HepG2 (cell line): ENCODE results near the gene REPIN1. TPM values are rescaled to one million over a fixed set of nuclear protein-coding genes. Genes with fewer than 3 reads are reported as not detected.
A peak's percentile ranks its signal among the peaks of the same experiment; 100 is the strongest.

Source experiments
- CCDC6 ChIP-seq: sonication (generic); formaldehyde crosslinking; IDR thresholded peaks from 2 replicates; pipeline ENCODE4 v1.8.1; 2022; ENCODE audit warnings: mild to moderate bottlenecking, missing genetic modification reagents, moderate library complexity
- CSRNP1 ChIP-seq: sonication (generic); formaldehyde crosslinking; IDR thresholded peaks from 2 replicates; pipeline ENCODE4 v1.8.1; 2023; ENCODE audit warnings: mild to moderate bottlenecking, missing genetic modification reagents
- DNMT1 ChIP-seq: sonication (generic); formaldehyde crosslinking; IDR thresholded peaks from 2 replicates; pipeline ENCODE4 v1.5.1; 2020; ENCODE audit warnings: mild to moderate bottlenecking, missing genetic modification reagents
- KIAA2018 ChIP-seq: sonication (generic); formaldehyde crosslinking; IDR thresholded peaks from 2 replicates; pipeline ENCODE4 v1.5.0; 2020; ENCODE audit warnings: mild to moderate bottlenecking, missing genetic modification reagents, borderline replicate concordance
- NAIF1 ChIP-seq: sonication (generic); formaldehyde crosslinking; IDR thresholded peaks from 2 replicates; pipeline ENCODE4 v1.5.0; 2020; ENCODE audit warnings: mild to moderate bottlenecking, missing genetic modification reagents, borderline replicate concordance
- NR1H2 ChIP-seq: sonication (generic); formaldehyde crosslinking; IDR thresholded peaks from 2 replicates; pipeline ENCODE4 v1.8.1; 2022; ENCODE audit warnings: low read depth, missing genetic modification reagents, borderline replicate concordance
- PHF20 ChIP-seq: sonication (generic); formaldehyde crosslinking; IDR thresholded peaks from 2 replicates; pipeline ENCODE4 v1.5.0; 2020; ENCODE audit warnings: mild to moderate bottlenecking, missing genetic modification reagents
- PHF21A ChIP-seq: sonication (generic); formaldehyde crosslinking; IDR thresholded peaks from 2 replicates; pipeline ENCODE4 v1.5.0; 2020; ENCODE audit warnings: mild to moderate bottlenecking, missing genetic modification reagents
- RARG ChIP-seq: sonication (generic); formaldehyde crosslinking; IDR thresholded peaks from 2 replicates; pipeline ENCODE4 v1.4.0; 2020; ENCODE audit warnings: low read depth, mild to moderate bottlenecking, missing genetic modification reagents
- SATB2 ChIP-seq: sonication (generic); formaldehyde crosslinking; IDR thresholded peaks from 2 replicates; pipeline ENCODE4 v1.5.0; 2020; ENCODE audit warnings: missing genetic modification reagents
- THRA ChIP-seq: sonication (generic); formaldehyde crosslinking; IDR thresholded peaks from 2 replicates; pipeline ENCODE4 v1.4.0; 2020; ENCODE audit warnings: missing genetic modification reagents, borderline replicate concordance
- TMF1 ChIP-seq: sonication (generic); formaldehyde crosslinking; IDR thresholded peaks from 2 replicates; pipeline ENCODE4 v1.8.1; 2022; ENCODE audit warnings: low read depth, missing genetic modification reagents
- XBP1 ChIP-seq: sonication (generic); formaldehyde crosslinking; IDR thresholded peaks from 2 replicates; pipeline ENCODE4 v1.5.0; 2020; ENCODE audit warnings: missing genetic modification reagents
- ZFAT ChIP-seq: sonication (generic); formaldehyde crosslinking; conservative IDR thresholded peaks from 2 replicates; pipeline ENCODE4 v1.8.1; 2023; ENCODE audit warnings: missing genetic modification reagents, inconsistent platforms
- ZNF160 ChIP-seq: sonication (generic); formaldehyde crosslinking; IDR thresholded peaks from 2 replicates; pipeline ENCODE4 v1.8.0; 2022; ENCODE audit warnings: mild to moderate bottlenecking, inconsistent platforms, missing genetic modification reagents
- ZNF207 ChIP-seq: fragments of 450-650 bp; IDR thresholded peaks from 2 replicates; pipeline ENCODE4 v1.6.1; 2016; ENCODE audit warnings: antibody characterized with exemption, borderline replicate concordance
- ZNF251 ChIP-seq: sonication (generic); formaldehyde crosslinking; IDR thresholded peaks from 2 replicates; pipeline ENCODE4 v1.9.0; 2021; ENCODE audit warnings: mild to moderate bottlenecking, missing genetic modification reagents
- ZNF557 ChIP-seq: sonication (generic); formaldehyde crosslinking; IDR thresholded peaks from 2 replicates; pipeline ENCODE4 v1.4.0; 2020; ENCODE audit warnings: missing genetic modification reagents
- ZNF850 ChIP-seq: sonication (generic); formaldehyde crosslinking; conservative IDR thresholded peaks from 2 replicates; pipeline ENCODE4 v1.9.0; 2021; ENCODE audit warnings: mild to moderate bottlenecking, missing genetic modification reagents
- ZSCAN30 ChIP-seq: sonication (generic); formaldehyde crosslinking; IDR thresholded peaks from 2 replicates; pipeline ENCODE4 v1.5.0; 2020; ENCODE audit warnings: mild to moderate bottlenecking, missing genetic modification reagents
- polyA plus RNA-seq, 8 experiments: library from polyadenylated mRNA; depleted of rRNA in 3 of 8; stranded (reverse) in 7 of 8; unstranded in 1 of 8; fragments of >200 nt; fragmentation: Illumina TruSeq in 4 of 8; extraction: Trizol in 4 of 8; gene quantifications; 2 replicates each; pipeline versions ENCODE4 v1.2.1 to v1.2.3, GENCODE V29; 2011 to 2016; ENCODE audit warnings: low read depth in 4 of 8, missing spikeins in 1 of 8, mixed read lengths in 1 of 8; ENCODE audit not compliant: insufficient read depth in 1 of 8
- total RNA-seq, 5 experiments: library from RNA; depleted of rRNA; stranded (reverse); fragments of >200 nt; fragmentation: Illumina TruSeq; extraction: Trizol; gene quantifications; 2 replicates each; pipeline ENCODE4 v1.2.3, GENCODE V29; 2016; ENCODE audit warnings: low read depth in 1 of 5

Gene REPIN1
- total and polyA plus RNA-seq, 2 of the 13 experiments (the other 11 are each of a cell fraction or from before 2014, with no cell fraction given), result 69.9 to 108 TPM

DNA sequence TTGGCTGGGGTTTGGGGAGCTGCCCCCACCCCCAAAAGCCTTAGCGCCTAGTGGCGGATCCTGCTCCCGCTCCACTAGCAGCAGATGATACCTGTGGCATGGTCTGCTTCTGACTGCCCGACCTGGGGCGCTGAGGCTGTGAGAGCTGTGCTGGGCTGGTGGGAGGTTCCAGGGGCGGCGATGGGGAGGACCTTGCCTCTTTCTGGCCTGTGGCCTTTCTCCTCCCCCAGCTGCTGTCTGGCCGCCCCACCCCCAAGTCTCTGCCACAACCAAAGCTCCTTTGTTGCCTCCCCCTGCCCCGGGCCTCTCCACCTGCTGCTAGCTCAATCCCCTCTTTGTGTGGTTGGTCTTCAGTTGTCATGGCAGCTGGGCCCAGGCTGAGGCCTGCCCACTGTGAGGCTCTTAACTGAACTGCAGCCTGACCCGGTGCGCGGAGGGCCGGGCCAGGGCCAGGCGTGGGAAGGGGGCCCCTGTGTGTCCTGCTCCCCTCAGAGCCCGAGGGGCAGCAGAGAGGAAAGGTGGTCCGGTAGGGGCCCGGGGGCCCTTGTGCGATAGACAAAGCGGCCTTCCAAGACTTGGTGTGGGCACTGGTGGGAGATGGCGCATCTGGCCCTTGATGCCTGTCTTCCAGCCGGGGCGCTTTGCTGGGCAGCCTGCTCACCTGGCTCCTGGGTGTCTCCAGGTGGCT, 15.2 kb downstream of the REPIN1 start (continued):
- TF ChIP-seq KIAA2018 (no peak), ZSCAN30 (CRISPR knock-in tag) (peak; percentile 67; the same call in 1 of the 2 replicates), SATB2 (CRISPR knock-in tag) (no peak), ZNF160 (CRISPR knock-in tag) (0 out of 2 replicates have a peak, but pooled peaks have one; percentile 34), ZNF557 (CRISPR knock-in tag) (peak; percentile 70; the same call in 1 of the 2 replicates), ZFAT (no peak), TMF1 (CRISPR knock-in tag) (no peak), NR1H2 (no peak; the same call in 1 of the 2 replicates), CCDC6 (no peak), ZNF850 (CRISPR knock-in tag) (no peak), XBP1 (no peak), NAIF1 (CRISPR knock-in tag) (no peak; the same call in 1 of the 2 replicates), CSRNP1 (CRISPR knock-in tag) (no peak), RARG (CRISPR knock-in tag) (no peak), THRA (no peak; the same call in 1 of the 2 replicates), DNMT1 (CRISPR knock-in tag) (no peak; the same call in 1 of the 2 replicates), PHF21A (CRISPR knock-in tag) (peak; percentile 92), ZNF251 (CRISPR knock-in tag) (no peak), PHF20 (CRISPR knock-in tag) (no peak), ZNF207 (no peak)
